AG04449 (cell line): ENCODE results near the gene KIF1C.

Experiments
- CTCF ChIA-PET: fragments of 350-600 bp; formaldehyde crosslinking; extraction: SDS; loops from one replicate; lab custom pipeline; 2021; ENCODE audit warnings: antibody characterized with exemption; lab: Yijun Ruan, JAX
- POLR2A ChIA-PET: fragments of 400-600, 350-600 bp; formaldehyde crosslinking; extraction: SDS; loops from one replicate; lab custom pipeline; 2020; ENCODE audit warnings: antibody characterized with exemption, inconsistent platforms; lab: Yijun Ruan, JAX
- DNase-seq: peaks from one replicate; pipeline ENCODE4 v3.0.0-alpha.2; 2010; ENCODE audit warnings: low read depth, low spot score
- H3K4me3 ChIP-seq: 2 replicates; pipeline ENCODE4 v1.5.1; 2011; ENCODE audit warnings: low read depth, mild to moderate bottlenecking, control low read depth, low read length
- TF ChIP-seq, protein P1 (sequence below): IDR thresholded peaks from one replicate; pipeline ENCODE4 v1.5.1; 2011; ENCODE audit warnings: mild to moderate bottlenecking, moderate library complexity, low read length, control low read depth, inconsistent platforms; ENCODE audit not compliant: insufficient read depth; ENCODE audit errors: missing control alignments

KIF1C gene

DNA sequence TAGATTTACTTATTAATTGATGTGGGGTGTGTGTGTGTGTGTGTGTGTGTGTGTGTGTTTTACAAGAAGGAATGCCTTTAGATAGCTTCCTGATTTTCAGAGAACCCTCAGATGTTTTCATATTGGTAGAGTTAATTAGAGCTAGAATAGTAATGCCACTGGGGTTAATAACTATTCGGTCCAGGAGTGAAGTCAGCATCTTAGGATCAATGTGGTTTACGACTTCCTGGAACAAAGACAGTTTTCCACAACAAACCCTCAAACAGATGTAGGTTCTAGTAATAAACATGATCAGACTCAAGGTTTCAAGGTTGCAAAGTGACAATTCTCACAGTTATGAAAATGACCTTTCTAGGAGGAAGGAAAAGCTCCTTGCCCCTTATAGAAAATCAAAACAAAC is 49.7 kb downstream of the KIF1C start:
- no peak for DNase-seq
- H3K4me3 ChIP-seq = no peak overlapping the region
- TF ChIP-seq, protein P1, sequence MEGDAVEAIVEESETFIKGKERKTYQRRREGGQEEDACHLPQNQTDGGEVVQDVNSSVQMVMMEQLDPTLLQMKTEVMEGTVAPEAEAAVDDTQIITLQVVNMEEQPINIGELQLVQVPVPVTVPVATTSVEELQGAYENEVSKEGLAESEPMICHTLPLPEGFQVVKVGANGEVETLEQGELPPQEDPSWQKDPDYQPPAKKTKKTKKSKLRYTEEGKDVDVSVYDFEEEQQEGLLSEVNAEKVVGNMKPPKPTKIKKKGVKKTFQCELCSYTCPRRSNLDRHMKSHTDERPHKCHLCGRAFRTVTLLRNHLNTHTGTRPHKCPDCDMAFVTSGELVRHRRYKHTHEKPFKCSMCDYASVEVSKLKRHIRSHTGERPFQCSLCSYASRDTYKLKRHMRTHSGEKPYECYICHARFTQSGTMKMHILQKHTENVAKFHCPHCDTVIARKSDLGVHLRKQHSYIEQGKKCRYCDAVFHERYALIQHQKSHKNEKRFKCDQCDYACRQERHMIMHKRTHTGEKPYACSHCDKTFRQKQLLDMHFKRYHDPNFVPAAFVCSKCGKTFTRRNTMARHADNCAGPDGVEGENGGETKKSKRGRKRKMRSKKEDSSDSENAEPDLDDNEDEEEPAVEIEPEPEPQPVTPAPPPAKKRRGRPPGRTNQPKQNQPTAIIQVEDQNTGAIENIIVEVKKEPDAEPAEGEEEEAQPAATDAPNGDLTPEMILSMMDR = no peak
- POLR2A ChIA-PET = no interaction called here
- CTCF ChIA-PET = interaction anchor here (1.1 kb wide), 1 partner anchor 14 kb away, joined by 4 read pairs; no protein-coding TSS in a partner anchor

DNA sequence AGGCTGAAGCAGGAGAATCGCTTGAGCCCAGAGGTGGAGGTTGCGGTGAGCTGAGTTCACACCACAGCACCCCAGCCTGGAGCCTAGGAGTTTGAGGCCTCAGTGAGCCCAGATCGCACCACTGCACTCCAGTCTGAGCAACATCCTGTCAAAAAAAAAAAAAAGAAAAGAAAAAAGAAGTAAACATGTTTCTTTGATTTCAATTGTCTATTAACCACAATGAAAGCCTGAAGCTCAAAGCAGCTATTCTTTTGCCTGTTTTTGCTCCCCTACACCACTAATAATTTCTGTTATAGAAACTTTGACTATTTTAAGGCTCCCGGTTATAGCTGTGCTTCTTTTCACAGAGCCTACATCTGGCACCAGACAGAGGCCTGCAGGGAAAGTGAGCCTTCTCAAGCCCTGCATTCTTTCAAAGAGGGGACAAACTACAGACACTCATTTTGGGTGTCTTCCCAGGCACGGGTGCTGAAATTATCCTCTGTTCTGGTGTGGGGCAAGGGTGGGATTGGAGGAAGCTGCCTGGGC is 51.6 kb downstream of the KIF1C start:
- TF ChIP-seq, protein P1 = no peak
- CTCF ChIA-PET = interaction anchor here (1.1 to 2.4 kb wide), 5 partner anchors 12 to 140 kb away, joined by 3 to 8 read pairs (median 4); no protein-coding TSS in a partner anchor

DNA sequence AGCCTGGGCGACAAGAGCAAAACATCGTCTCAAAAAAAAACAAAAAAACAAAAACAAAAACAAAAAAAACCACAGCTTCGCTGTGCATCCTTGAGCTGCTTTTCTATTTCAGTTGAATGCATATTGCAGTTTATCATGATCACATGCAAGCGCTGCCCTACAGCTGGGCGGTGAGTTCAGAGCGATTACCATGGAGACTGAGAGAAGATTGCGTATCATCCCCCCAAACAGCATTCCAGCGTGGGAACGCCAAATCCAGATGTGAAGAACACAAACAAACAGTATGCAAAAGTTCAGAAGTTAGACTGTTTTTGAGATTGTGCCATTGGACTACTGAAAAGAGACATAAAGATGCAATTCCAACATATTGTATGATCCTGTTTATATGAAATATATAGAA is 52.5 kb downstream of the KIF1C start:
- TF ChIP-seq, protein P1 = no peak
- DNase-seq = no peak
- POLR2A ChIA-PET = no interaction called here
- no peak overlapping the region for H3K4me3 ChIP-seq
- CTCF ChIA-PET = interaction anchor here (1.1 to 2.4 kb wide), 4 partner anchors 12 to 69 kb away, joined by 3 to 8 read pairs (median 5); no protein-coding TSS in a partner anchor

More for the DNA sequence above, 51.6 kb downstream of the KIF1C start:
- H3K4me3 ChIP-seq = no peak overlapping the region
- POLR2A ChIA-PET = no interaction called here
- DNase-seq = no peak

DNA sequence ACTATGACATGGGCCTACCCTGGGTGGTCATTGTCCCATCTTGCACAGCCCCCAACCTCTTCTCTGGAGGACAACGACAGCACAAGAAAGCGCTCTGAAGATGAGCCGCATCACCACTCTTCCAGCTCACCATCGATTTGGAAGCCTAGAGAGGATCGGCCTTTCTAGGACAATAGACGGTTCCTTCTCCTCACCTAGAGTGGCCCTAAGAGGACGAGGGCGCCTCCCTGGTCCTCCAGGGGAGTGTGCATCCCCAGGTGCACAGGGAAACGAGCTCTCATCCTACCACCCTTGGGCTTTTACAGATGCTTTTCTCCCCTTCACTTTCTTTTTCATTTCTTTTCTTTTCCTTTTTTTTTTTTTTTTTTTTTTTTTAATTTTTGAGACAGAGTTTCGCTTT is 57.8 kb downstream of the KIF1C start:
- no peak for DNase-seq
- TF ChIP-seq, protein P1 = no peak
- POLR2A ChIA-PET = no interaction called here
- no peak overlapping the region for H3K4me3 ChIP-seq
- CTCF ChIA-PET = interaction anchor here (0.6 to 1.1 kb wide), 2 partner anchors 9 to 10 kb away, joined by 3 read pairs; no protein-coding TSS in a partner anchor

DNA sequence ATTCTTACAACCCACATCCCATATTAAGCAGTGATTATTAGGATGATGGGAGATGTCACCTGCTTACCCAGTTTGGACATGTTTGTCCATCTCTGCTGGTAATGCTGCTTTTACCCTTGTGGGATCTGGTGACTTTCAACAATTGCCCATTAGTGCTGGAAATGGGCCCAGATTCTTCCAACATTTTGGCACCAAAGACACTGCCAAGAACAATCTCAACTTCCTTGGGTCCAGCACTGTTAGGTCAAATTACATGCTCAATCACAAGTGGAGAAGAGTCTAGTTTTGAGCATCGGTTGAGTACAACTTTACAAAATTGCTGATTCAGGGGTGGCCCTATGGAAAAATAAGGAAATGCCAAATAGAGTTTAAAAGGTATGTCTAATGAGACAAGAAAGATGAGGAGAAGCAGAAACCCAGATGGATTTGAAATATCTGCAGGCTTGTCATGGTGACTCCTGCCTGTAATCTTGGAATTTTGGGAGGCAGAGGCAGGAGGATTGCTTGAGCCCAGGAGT is 67.5 kb downstream of the KIF1C start:
- ChIA-PET CTCF (interaction anchor here (1.1 to 10.3 kb wide), 3 partner anchors 85 to 155 kb away, joined by 3 to 93 read pairs (median 77); no protein-coding TSS in a partner anchor), POLR2A (no interaction called here)
- H3K4me3 ChIP-seq = no peak overlapping the region
- no peak for DNase-seq
- TF ChIP-seq, protein P1 = no peak

DNA sequence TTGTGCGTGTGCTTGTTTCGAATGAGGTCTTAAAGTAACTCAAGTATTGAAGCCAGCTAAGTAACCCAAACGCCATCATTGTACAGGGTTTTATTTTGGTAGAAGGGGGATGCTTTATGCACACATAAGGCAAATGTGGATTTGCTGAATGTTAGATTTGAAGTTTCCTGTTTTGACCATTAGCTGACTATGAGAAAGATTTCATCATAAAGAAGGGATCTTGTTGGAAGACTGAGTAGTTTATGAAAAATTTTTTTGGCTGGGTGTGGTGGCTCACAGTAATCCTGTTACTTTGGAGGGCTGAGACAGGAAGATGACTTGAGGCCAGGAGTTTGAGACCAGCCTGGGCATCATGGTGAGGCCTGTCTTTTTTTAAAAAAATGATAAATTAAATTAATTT is 70.5 kb downstream of the KIF1C start:
- ChIA-PET CTCF (interaction anchor here (0.6 to 10.3 kb wide), 9 partner anchors 11 to 358 kb away, joined by 3 to 93 read pairs (median 4); partner anchors contain the start of genes ARRB2 and CHRNE), POLR2A (no interaction called here)
- no peak for DNase-seq
- no peak overlapping the region for H3K4me3 ChIP-seq
- TF ChIP-seq, protein P1 = no peak
